GM23338 (cell line): ENCODE measurements around the gene ZNF678.

Experiments used
- EZH2 ChIP-seq: fragments of 200-600 bp; sonication (generic); IDR thresholded peaks from one replicate; pipeline ENCODE4 v1.8.0; 2017; ENCODE audit warnings: antibody characterized with exemption, mild to moderate bottlenecking, low read depth; ENCODE audit not compliant: unreplicated experiment
- TF ChIP-seq, protein P1 (sequence below), 2 experiments: fragments of 200-600 bp in 1 of 2; sonication (generic) in 1 of 2; conservative IDR thresholded peaks; 2 replicates each; pipeline versions ENCODE4 v1.5.1 to v1.6.1; 2016 to 2017; ENCODE audit warnings: antibody characterized with exemption in 2 of 2, low read depth in 2 of 2, mild to moderate bottlenecking in 2 of 2, moderate library complexity in 1 of 2

- TF ChIP-seq, protein P1, sequence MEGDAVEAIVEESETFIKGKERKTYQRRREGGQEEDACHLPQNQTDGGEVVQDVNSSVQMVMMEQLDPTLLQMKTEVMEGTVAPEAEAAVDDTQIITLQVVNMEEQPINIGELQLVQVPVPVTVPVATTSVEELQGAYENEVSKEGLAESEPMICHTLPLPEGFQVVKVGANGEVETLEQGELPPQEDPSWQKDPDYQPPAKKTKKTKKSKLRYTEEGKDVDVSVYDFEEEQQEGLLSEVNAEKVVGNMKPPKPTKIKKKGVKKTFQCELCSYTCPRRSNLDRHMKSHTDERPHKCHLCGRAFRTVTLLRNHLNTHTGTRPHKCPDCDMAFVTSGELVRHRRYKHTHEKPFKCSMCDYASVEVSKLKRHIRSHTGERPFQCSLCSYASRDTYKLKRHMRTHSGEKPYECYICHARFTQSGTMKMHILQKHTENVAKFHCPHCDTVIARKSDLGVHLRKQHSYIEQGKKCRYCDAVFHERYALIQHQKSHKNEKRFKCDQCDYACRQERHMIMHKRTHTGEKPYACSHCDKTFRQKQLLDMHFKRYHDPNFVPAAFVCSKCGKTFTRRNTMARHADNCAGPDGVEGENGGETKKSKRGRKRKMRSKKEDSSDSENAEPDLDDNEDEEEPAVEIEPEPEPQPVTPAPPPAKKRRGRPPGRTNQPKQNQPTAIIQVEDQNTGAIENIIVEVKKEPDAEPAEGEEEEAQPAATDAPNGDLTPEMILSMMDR (conservative IDR thresholded peaks at IDR 0.05; ENCODE audit: low read depth in 2 of 2) = no peak
- TF ChIP-seq EZH2 = no peak
These were observed 5.2 kb downstream of the ZNF678 start for GRCh38 chr1:227568593-227568992.
